Tibial artery (tissue), 4 donors: ENCODE data around the gene HDAC2.
"Not testable (repeated sequence)": the region's sequence is repeated elsewhere in the genome, so short reads cannot be mapped to it uniquely, and the experiment has no call there.

ENCODE experiments used
- DNase-seq, 2 donors: peaks; one replicate each; pipeline ENCODE4 v3.0.0-alpha.2; 2019
- H3K27ac ChIP-seq, 2 donors: fragments of 200-600 bp; sonication (generic) in 1 of 2; 1 replicate in 1 of 2; 2 replicates in 1 of 2; pipeline ENCODE4 v1.5.1; 2018 to 2019; ENCODE audit warnings: mild to moderate bottlenecking in 1 of 2
- H3K27me3 ChIP-seq, 2 donors: fragments of 200-600 bp; sonication (generic) in 1 of 2; one replicate each; pipeline versions ENCODE4 v1.5.1 to v1.6.0; 2016 to 2019
- H3K36me3 ChIP-seq, 3 donors: fragments of 200-600 bp; sonication (generic) in 2 of 3; one replicate each; pipeline ENCODE4 v1.5.1; 2016 to 2019; ENCODE audit warnings: mild to moderate bottlenecking in 2 of 3
- H3K4me1 ChIP-seq, 4 donors: fragments of 200-600 bp; sonication (generic) in 2 of 4; 1 replicate in 3 of 4; 2 replicates in 1 of 4; pipeline ENCODE4 v1.5.1; 2016 to 2019
- H3K4me3 ChIP-seq, 2 donors: fragments of 200-600 bp; sonication (generic) in 1 of 2; 1 replicate in 1 of 2; 2 replicates in 1 of 2; pipeline ENCODE4 v1.5.1; 2018 to 2019; ENCODE audit warnings: mild to moderate bottlenecking in 2 of 2
- H3K9me3 ChIP-seq, 3 donors: fragments of 200-600 bp; sonication (generic) in 1 of 3; one replicate each; pipeline ENCODE4 v1.5.1; 2016 to 2019
- CTCF ChIP-seq, 2 experiments: fragments of 200-600 bp in 1 of 2; fragments of 450-650 bp in 1 of 2; IDR thresholded peaks; one replicate each; pipeline ENCODE4 v1.5.1; 2017 to 2019; ENCODE audit warnings: antibody characterized with exemption in 2 of 2, mild to moderate bottlenecking in 1 of 2, moderate library complexity in 1 of 2
- intact Hi-C: fragments of 100-400 bp; cut with DNase I; formaldehyde crosslinking; loops from one replicate; pipeline ENCODE4 v1.15.0; 2023; ENCODE audit warnings: low total_unique reads

Gene HDAC2

GRCh38 chr6:113936093-113936934, 34.6 kb downstream of the HDAC2 start:
- H3K4me1 ChIP-seq = peaks cover 0 to 5% (median 0%) of the 10 kb centered on the region in 4 donors

GRCh38 chr6:113934101-113934500, 36.8 kb downstream of the HDAC2 start:
- no peak for DNase-seq
- H3K9me3 ChIP-seq = peaks cover 0 to 9% (median 7%) of the 10 kb centered on the region in 3 donors
- H3K36me3 ChIP-seq = peaks cover 4 to 15% (median 12%) of the 10 kb centered on the region in 3 donors
- TF ChIP-seq CTCF (IDR thresholded peaks at IDR 0.05) = no peak
- H3K27me3 ChIP-seq = no peaks in the 10 kb centered on the region
- intact Hi-C loops = no loop called here
- no peaks in the 10 kb centered on the region for H3K4me1 ChIP-seq
- no peak overlapping the region for H3K27ac ChIP-seq
- no peak overlapping the region for H3K4me3 ChIP-seq

More at GRCh38 chr6:113936093-113936934, 34.6 kb downstream of the HDAC2 start:
- H3K27me3 ChIP-seq = no peaks in the 10 kb centered on the region
- peak in 1 of 2 donors; percentile 17 for DNase-seq
- no peak overlapping the region for H3K4me3 ChIP-seq
- intact Hi-C loops = no loop called here
- H3K9me3 ChIP-seq = no peaks in the 10 kb centered on the region
- TF ChIP-seq CTCF (IDR thresholded peaks at IDR 0.05) = peak; percentile 62 to 71
- H3K27ac ChIP-seq = no peak overlapping the region
- peaks cover 15 to 26% (median 22%) of the 10 kb centered on the region in 3 donors for H3K36me3 ChIP-seq

- DNase-seq, H3K36me3 ChIP-seq, intact Hi-C loops, H3K4me1 ChIP-seq, H3K4me3 ChIP-seq, H3K27me3 ChIP-seq, H3K27ac ChIP-seq: not testable (repeated sequence)
- H3K9me3 ChIP-seq = peaks cover 0 to 12% (median 9%) of the 10 kb centered on the region in 3 donors
Measured at GRCh38 chr6:113931907-113932306, 39.0 kb downstream of the HDAC2 start.

GRCh38 chr6:113930183-113930582, 40.8 kb downstream of the HDAC2 start:
- Histone ChIP-seq H3K4me3 (no peak overlapping the region), H3K9me3 (peaks cover 0 to 12% (median 9%) of the 10 kb centered on the region in 3 donors), H3K27me3 (no peaks in the 10 kb centered on the region), H3K27ac (no peak overlapping the region), H3K4me1 (no peaks in the 10 kb centered on the region), H3K36me3 (no peaks in the 10 kb centered on the region)
- no peak for DNase-seq
- no peak for TF ChIP-seq CTCF (IDR thresholded peaks at IDR 0.05)
- intact Hi-C loops = no loop called here

- TF ChIP-seq CTCF (IDR thresholded peaks at IDR 0.05) = no peak
- Histone ChIP-seq H3K9me3 (peaks cover 0 to 12% (median 9%) of the 10 kb centered on the region in 3 donors), H3K4me1 (peaks cover 0 to 17% (median 0%) of the 10 kb centered on the region in 4 donors), H3K4me3 (no peak overlapping the region), H3K27me3 (no peaks in the 10 kb centered on the region), H3K36me3 (no peaks in the 10 kb centered on the region), H3K27ac (no peak overlapping the region)
- intact Hi-C loops = no loop called here
- no peak for DNase-seq
Measured at GRCh38 chr6:113927001-113927400, 43.9 kb downstream of the HDAC2 start.

GRCh38 chr6:113925378-113925777, 45.6 kb downstream of the HDAC2 start:
- DNase-seq = no peak
- intact Hi-C loops = no loop called here
- no peak for TF ChIP-seq CTCF (IDR thresholded peaks at IDR 0.05)
- Histone ChIP-seq H3K27me3 (no peaks in the 10 kb centered on the region), H3K9me3 (peaks cover 0 to 12% (median 9%) of the 10 kb centered on the region in 3 donors), H3K4me3 (no peak overlapping the region), H3K4me1 (peaks cover 0 to 17% (median 0%) of the 10 kb centered on the region in 4 donors), H3K27ac (no peak overlapping the region), H3K36me3 (no peaks in the 10 kb centered on the region)
